Measurements from ENCODE around the gene DNAJB6.

The DNAJB6 gene

DNA sequence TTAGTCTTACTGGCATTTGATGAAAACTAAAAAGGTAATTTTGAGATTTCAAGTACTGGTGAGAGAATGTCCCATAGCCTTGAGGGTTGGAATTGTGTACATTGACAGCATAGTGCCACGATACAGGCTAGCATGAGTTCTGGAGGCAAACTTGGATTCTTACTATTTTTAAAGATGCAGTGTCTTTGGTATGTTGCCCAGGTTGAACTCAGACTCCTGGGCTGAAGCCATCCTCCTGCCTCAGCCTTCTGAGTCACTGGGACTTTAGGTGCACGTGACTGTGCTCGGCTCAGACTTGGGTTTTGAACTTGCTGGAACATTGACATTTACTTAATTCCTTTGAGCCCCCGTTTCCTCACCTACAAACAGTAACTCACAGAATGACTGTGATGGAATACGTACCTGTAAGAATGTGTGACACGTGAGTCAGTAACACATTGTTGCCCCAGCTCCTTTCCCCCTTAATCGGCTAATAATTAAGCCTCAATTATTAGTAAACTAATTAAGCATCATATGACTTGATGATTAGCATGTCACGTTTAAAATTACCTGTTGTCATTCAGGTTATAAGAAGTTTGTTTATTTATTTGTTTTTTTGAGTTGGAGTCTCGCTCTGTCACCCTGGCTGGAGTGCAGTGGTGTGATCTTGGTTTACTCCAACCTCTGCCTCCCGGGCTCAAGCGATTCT, 10.6 kb downstream of the DNAJB6 start:
- TF ChIP-seq REST (IDR thresholded peaks at IDR 0.05; ENCODE audit: low read depth) (no peak), FOXM1 (IDR thresholded peaks at IDR 0.05; ENCODE audit: borderline replicate concordance, low read depth) (no peak), NFIC (IDR thresholded peaks at IDR 0.05) (no peak), CREB1 (IDR thresholded peaks at IDR 0.05; ENCODE audit: low read depth) (no peak), USF1 (IDR thresholded peaks at IDR 0.05) (no peak), TCF12 (IDR thresholded peaks at IDR 0.05; ENCODE audit: low read depth) (no peak), TAF1 (IDR thresholded peaks at IDR 0.05; ENCODE audit: low read depth) (no peak), EGR1 (IDR thresholded peaks at IDR 0.05) (no peak), YY1 (IDR thresholded peaks at IDR 0.05; ENCODE audit: low read depth) (no peak), MAX (IDR thresholded peaks at IDR 0.05) (no peak), ZBTB7A (IDR thresholded peaks at IDR 0.05; ENCODE audit: low read depth) (no peak), RAD21 (IDR thresholded peaks at IDR 0.05; ENCODE audit: low read depth) (no peak), CEBPB (IDR thresholded peaks at IDR 0.05) (no peak), EP300 (IDR thresholded peaks at IDR 0.05; ENCODE audit: borderline replicate concordance) (no peak), TEAD4 (IDR thresholded peaks at IDR 0.05) (no peak)

DNA sequence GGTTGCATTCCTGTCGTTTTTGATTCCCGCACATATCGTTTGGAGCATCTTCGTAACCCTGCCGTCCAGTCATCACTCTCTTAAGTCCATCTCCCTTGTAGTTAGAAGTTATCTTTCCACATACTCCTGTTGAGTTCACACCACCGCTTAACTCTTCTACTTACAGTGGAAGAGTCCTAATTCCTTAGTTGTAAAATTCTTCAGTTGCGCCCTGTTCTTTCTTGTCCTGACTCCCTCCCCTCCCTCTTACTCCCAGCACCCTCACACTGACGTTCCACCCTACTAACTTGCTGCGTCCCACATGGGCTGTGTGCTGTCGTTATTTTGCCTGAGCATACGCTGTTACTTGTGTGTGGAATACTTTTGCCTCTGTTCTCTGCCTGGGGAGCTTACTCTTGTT, 11.7 kb downstream of the DNAJB6 start:
- TF ChIP-seq MAX (IDR thresholded peaks at IDR 0.05) = no peak
- TF ChIP-seq CEBPB (IDR thresholded peaks at IDR 0.05) = no peak
- TF ChIP-seq NFIC (IDR thresholded peaks at IDR 0.05) = no peak
- no peak for TF ChIP-seq TEAD4 (IDR thresholded peaks at IDR 0.05)
- TF ChIP-seq TCF12 (IDR thresholded peaks at IDR 0.05; ENCODE audit: low read depth) = no peak
- no peak for TF ChIP-seq FOXM1 (IDR thresholded peaks at IDR 0.05; ENCODE audit: borderline replicate concordance, low read depth)
- TF ChIP-seq TAF1 (IDR thresholded peaks at IDR 0.05; ENCODE audit: low read depth) = no peak
- TF ChIP-seq EGR1 (IDR thresholded peaks at IDR 0.05) = no peak
- no peak for TF ChIP-seq USF1 (IDR thresholded peaks at IDR 0.05)
- TF ChIP-seq RAD21 (IDR thresholded peaks at IDR 0.05; ENCODE audit: low read depth) = no peak
- TF ChIP-seq EP300 (IDR thresholded peaks at IDR 0.05; ENCODE audit: borderline replicate concordance) = no peak
- TF ChIP-seq REST (IDR thresholded peaks at IDR 0.05; ENCODE audit: low read depth) = no peak
- no peak for TF ChIP-seq YY1 (IDR thresholded peaks at IDR 0.05; ENCODE audit: low read depth)
- no peak for TF ChIP-seq CREB1 (IDR thresholded peaks at IDR 0.05; ENCODE audit: low read depth)
- TF ChIP-seq ZBTB7A (IDR thresholded peaks at IDR 0.05; ENCODE audit: low read depth) = no peak

DNA sequence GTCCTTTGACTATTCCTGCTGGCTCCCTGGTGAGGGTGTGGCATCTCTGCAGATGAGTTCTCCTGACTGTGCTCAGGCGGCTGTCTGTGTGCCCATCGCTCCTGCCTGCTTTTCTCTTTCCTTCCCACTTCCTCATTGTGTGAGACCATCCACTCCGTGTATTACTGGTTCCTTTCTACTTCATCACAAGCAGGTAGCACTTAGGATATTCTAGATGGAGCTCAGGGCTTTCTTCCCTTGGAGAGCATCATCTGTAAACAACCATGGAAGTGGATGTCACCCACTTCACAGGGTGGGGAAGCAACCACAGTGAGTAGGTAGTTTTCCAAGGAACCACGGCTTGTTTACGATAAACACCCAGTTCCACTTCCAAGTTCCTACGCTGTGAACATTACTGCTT, 15.7 kb downstream of the DNAJB6 start:
- TF ChIP-seq CEBPB (IDR thresholded peaks at IDR 0.05) = no peak
- no peak for TF ChIP-seq CREB1 (IDR thresholded peaks at IDR 0.05; ENCODE audit: low read depth)
- no peak for TF ChIP-seq TCF12 (IDR thresholded peaks at IDR 0.05; ENCODE audit: low read depth)
- no peak for TF ChIP-seq YY1 (IDR thresholded peaks at IDR 0.05; ENCODE audit: low read depth)
- TF ChIP-seq FOXM1 (IDR thresholded peaks at IDR 0.05; ENCODE audit: borderline replicate concordance, low read depth) = no peak
- TF ChIP-seq TAF1 (IDR thresholded peaks at IDR 0.05; ENCODE audit: low read depth) = no peak

DNA sequence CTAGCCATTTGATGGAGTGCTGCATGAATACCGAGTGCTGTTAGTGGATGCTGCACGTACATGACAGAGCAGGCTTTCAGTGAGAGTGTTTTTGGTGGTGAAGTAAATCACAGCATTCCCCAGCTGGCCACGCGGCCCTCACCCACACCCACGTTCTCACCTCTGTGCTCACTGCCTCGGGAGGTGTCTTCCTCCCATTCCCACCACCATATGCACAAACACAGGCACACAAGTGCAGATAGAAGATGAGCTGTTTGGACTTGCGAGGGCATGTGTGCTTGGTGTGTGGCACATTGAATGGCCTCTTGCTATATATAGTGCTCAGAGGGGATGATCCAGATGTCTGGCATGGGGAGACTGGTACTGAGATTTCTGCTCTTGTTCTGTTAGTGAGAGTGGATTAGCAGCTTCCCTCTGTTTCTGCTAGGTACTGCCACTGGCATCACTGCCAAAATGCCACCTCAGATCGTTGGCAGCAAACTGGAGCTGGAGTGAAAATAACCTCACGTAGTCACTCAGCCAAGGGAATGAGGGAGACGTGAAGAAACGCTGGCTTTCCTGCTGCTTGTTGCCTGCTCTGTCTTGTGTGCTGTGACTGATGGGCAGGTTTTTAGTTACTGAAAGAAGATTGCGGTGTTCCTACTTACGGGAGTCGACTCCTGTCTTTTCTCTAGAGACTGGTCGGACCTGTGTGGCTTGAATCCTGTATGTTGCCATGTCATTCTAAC, 19.1 kb downstream of the DNAJB6 start:
- TF ChIP-seq TEAD4 (IDR thresholded peaks at IDR 0.05) (no peak), ZBTB7A (IDR thresholded peaks at IDR 0.05; ENCODE audit: low read depth) (no peak), RAD21 (IDR thresholded peaks at IDR 0.05; ENCODE audit: low read depth) (no peak), TAF1 (IDR thresholded peaks at IDR 0.05; ENCODE audit: low read depth) (no peak), CREB1 (IDR thresholded peaks at IDR 0.05; ENCODE audit: low read depth) (no peak), CEBPB (IDR thresholded peaks at IDR 0.05) (no peak), REST (IDR thresholded peaks at IDR 0.05; ENCODE audit: low read depth) (no peak), EGR1 (IDR thresholded peaks at IDR 0.05) (no peak), USF1 (IDR thresholded peaks at IDR 0.05) (no peak), TCF12 (IDR thresholded peaks at IDR 0.05; ENCODE audit: low read depth) (no peak), FOXM1 (IDR thresholded peaks at IDR 0.05; ENCODE audit: borderline replicate concordance, low read depth) (no peak), EP300 (IDR thresholded peaks at IDR 0.05; ENCODE audit: borderline replicate concordance) (no peak), YY1 (IDR thresholded peaks at IDR 0.05; ENCODE audit: low read depth) (no peak)
